NB4 (cell line): ENCODE measurements around the gene VRK3.

Source experiments
- DNase-seq: peaks from one replicate; pipeline ENCODE4 v3.0.0; 2010; ENCODE audit warnings: low read depth
- H3K4me3 ChIP-seq: one replicate; pipeline ENCODE4 v1.5.1; 2011; ENCODE audit warnings: mild to moderate bottlenecking, low read depth, low read length, moderate library complexity
- MYC ChIP-seq: IDR thresholded peaks from 2 replicates; pipeline ENCODE4 v1.6.1; 2011; ENCODE audit warnings: low read depth, low read length
- POLR2A ChIP-seq: IDR thresholded peaks from 2 replicates; pipeline ENCODE4 v1.6.1; 2011; ENCODE audit warnings: mild to moderate bottlenecking; ENCODE audit not compliant: insufficient read length; ENCODE audit errors: extremely low read depth
- TF ChIP-seq, protein P1 (sequence below): IDR thresholded peaks from one replicate; pipeline ENCODE4 v1.5.1; 2012; ENCODE audit warnings: low read depth, low read length
- TF ChIP-seq, protein P2 (sequence below): IDR thresholded peaks from 2 replicates; pipeline ENCODE4 v1.6.1; 2011; ENCODE audit warnings: low read depth, low read length

The VRK3 gene

DNA sequence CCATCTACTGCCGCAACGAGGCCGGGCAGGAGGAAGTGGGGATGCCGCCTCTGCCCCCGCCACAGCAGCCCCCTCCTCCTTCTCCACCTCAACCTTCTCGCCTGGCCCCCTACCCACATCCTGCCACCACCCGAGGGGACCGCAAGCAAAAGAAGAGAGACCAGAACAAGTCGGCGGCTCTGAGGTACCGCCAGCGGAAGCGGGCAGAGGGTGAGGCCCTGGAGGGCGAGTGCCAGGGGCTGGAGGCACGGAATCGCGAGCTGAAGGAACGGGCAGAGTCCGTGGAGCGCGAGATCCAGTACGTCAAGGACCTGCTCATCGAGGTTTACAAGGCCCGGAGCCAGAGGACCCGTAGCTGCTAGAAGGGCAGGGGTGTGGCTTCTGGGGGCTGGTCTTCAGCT lies 92.4 kb downstream of the VRK3 start:
- no peak overlapping the region for H3K4me3 ChIP-seq
- DNase-seq: no peak
- no peak for TF ChIP-seq POLR2A
- TF ChIP-seq, protein P1, sequence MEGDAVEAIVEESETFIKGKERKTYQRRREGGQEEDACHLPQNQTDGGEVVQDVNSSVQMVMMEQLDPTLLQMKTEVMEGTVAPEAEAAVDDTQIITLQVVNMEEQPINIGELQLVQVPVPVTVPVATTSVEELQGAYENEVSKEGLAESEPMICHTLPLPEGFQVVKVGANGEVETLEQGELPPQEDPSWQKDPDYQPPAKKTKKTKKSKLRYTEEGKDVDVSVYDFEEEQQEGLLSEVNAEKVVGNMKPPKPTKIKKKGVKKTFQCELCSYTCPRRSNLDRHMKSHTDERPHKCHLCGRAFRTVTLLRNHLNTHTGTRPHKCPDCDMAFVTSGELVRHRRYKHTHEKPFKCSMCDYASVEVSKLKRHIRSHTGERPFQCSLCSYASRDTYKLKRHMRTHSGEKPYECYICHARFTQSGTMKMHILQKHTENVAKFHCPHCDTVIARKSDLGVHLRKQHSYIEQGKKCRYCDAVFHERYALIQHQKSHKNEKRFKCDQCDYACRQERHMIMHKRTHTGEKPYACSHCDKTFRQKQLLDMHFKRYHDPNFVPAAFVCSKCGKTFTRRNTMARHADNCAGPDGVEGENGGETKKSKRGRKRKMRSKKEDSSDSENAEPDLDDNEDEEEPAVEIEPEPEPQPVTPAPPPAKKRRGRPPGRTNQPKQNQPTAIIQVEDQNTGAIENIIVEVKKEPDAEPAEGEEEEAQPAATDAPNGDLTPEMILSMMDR: no peak
- TF ChIP-seq, protein P2, sequence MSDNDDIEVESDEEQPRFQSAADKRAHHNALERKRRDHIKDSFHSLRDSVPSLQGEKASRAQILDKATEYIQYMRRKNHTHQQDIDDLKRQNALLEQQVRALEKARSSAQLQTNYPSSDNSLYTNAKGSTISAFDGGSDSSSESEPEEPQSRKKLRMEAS: no peak
- TF ChIP-seq MYC: no peak

DNA sequence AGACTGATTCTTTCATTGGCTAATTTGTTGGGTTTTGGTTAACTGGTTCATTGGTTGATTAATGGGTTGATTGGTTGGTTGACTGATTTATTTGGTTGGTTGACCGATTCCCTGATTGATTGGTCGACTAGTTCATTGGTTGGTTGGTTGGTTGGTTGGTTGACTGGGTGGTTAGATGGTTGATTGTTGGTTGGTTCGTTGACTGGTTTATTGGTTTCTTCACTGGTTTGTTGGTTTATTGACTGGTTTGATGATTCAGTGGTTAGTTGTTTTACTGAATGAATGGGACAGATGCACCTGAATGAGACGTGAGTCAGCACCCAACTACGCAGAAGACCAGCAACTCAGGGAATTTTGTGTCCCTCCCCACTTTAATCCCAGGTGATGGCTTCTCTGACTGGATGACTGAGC lies 93.1 kb downstream of the VRK3 start:
- DNase-seq: no peak
- no peak for TF ChIP-seq MYC
- TF ChIP-seq POLR2A: no peak
- TF ChIP-seq, protein P2: no peak
- TF ChIP-seq, protein P1: no peak
- no peak overlapping the region for H3K4me3 ChIP-seq

DNA sequence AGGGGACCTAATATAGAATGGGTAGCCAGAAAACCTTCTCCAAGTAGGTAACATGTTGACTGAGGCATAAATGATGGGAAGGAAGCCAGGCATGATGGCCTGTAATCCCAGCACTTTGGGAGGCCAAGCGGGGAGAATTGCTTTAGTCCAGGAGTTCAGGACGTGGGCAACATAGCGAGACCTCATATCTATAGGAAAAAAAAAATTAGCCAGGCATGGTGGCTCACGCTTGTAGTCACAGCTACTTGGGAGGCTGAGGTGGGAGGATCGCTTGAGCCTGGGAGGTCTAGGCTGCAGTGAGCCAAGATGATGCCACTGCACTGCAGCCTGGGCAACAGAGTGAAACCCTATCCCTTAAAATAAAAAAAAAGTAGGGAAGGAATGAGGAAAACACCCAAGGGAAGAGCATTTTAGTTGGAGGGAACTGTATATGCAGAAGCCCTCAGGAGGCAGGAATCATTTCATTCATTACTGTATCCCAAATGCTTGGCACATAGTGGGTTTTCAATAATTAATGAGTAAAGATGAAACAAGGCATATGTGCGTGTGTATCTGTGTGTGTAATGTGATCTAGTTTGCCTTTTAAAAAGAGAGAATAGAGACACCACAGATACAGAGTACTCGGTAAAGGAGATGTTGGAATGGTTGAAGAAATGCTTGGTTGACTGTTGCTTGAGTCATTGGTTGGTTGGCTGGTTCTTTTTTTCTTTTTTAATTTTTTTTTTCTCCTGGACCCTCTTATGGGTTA lies 93.7 kb downstream of the VRK3 start:
- no peak overlapping the region for H3K4me3 ChIP-seq
- DNase-seq: no peak

DNA sequence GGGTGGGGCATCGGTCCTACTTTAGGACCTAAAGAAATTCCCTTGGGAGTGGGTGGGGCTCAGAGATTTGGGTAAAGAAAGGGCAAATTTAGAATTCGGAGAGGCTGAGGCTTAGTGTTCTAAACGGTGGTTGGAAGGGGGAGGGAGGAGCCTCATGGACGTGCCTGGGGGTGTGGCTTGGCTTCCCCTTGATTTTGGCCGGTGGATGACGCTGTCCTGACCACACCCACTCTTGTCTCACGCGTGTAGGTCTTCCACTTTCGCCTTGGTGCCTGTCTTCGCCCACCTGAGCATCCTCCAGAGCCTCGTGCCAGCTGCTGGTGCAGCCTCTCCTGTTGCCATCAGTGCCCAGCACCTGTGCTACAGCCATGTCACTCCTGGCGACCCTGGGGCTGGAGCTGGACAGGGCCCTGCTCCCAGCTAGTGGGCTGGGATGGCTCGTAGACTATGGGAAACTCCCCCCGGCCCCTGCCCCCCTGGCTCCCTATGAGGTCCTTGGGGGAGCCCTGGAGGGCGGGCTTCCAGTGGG lies 94.6 kb downstream of the VRK3 start:
- no peak overlapping the region for H3K4me3 ChIP-seq
- TF ChIP-seq, protein P1: no peak
- TF ChIP-seq, protein P2: no peak
- TF ChIP-seq MYC (no peak), POLR2A (no peak)
- DNase-seq: no peak

More for the DNA sequence above, 93.7 kb downstream of the VRK3 start:
- TF ChIP-seq, protein P1: no peak
- TF ChIP-seq MYC (no peak), POLR2A (no peak)
- TF ChIP-seq, protein P2: no peak

DNA sequence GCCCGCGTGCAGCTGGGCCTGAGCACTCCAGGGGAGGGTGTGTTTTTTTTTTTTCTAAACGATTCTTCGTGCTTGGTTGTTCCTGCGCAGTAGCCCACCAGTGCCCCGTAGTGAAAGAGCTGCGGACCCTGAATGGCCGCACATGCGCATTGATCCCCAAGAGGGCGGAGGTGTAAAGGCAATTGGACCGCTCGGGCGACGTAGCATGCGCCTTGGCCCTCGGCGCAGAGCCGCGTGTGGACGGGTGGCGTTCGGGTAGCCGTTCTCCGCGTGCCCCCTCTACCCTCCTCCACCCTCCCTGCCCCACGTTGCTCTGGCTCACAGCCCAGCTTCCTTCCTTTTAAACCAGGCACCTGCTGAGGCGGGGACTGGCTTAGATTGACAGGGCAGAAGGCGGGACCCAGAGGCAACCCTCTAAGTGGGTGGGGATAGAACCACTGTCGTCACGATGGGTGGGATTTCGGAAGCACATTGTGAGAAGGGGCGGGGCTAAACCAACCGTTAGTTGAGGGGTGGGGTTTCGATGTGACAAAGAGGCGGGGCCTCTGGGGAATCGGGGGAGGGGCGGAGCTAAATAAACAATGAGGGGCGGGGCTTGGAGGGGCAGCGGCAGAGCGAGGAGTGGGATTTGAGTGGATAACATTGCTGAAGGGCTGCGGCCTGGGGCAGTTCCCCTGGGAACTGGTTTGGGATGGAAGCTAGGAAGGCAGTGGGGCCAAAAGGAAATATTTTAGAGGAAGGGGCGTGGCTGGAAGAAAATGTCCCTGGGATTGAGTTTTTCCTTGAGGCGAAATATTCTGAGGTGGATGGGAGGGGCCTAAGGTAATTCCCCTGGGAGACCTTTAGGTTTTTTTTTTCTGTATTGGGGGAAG lies 95.3 kb downstream of the VRK3 start:
- TF ChIP-seq POLR2A (peak; percentile 94), MYC (peak; percentile 98)
- TF ChIP-seq, protein P1: no peak
- TF ChIP-seq, protein P2: peak; percentile 94
- peak overlapping the region; percentile 79 for H3K4me3 ChIP-seq
- DNase-seq: peak; percentile 95
